HG03575 (cell line): ENCODE data around the gene ADAMTS14.

Experiments
- ATAC-seq: cut with Tn5 transposase; IDR thresholded peaks from one replicate; pipeline ENCODE4 v1.9.1; 2021; ENCODE audit not compliant: unreplicated experiment, insufficient number of reproducible peaks, low FRiP score; ENCODE audit errors: extremely low read depth

Gene ADAMTS14

DNA sequence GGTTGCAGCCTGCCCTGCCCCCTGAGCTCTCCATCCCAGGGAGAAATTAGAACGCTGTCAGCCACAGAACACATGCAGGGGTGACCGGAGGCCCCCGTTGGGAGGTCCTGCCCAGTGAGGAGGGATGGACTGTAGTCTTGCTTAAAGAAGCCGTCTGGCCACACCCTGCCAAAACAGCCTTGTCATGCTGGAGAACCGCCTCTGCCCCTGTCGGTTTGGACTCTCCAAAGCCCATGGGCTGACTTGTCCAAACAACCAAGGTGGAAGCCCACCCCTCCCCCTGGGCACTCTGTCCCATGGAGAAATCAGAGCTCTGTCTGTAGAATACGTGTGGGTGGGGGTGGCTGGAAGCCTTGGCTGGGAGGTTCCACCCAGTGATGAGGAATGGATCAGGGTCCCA lies 125.5 kb downstream of the ADAMTS14 start:
- ATAC-seq: no peak

DNA sequence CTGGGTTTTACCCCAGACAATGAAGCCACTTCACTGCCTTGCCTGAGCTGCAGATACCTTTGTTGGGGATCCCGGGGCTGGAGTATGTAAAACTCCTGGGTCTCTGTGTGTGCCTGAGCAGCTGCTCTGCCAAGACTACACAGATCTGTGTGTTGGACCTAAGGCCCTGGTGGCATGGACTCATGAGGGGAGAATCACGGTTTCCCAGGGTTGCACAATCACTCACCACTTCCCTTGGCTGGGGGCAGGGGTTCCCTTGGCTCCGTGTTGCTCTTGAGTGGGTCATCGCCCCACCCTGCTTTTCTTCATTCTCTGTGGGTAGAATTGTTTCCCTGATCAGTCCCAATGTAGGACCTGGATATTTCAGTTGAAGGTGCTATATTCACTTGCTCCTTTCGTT lies 126.8 kb downstream of the ADAMTS14 start:
- no peak for ATAC-seq

DNA sequence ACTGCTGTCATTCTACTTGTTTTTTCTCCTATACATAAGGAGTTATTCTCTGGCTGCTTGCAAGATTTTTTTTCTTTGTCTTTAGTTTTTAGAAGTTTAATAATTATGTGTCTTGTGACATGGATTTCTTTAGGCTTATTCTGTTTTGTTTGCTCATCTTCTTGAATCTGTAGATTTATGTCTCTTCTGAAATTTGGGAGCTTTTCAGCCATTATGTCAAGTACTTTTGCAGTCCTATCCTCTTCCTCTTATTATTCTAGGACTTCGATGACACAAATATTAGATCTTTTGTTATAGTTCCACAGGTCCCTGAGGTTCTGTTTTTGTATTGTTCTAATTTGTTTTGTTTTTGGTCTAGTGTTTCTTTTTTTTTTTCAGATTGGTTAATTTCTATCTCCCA lies 129.5 kb downstream of the ADAMTS14 start:
- ATAC-seq: no peak

GRCh38 chr10:70803775-70804420 lies 131.6 kb downstream of the ADAMTS14 start:
- ATAC-seq: no peak

DNA sequence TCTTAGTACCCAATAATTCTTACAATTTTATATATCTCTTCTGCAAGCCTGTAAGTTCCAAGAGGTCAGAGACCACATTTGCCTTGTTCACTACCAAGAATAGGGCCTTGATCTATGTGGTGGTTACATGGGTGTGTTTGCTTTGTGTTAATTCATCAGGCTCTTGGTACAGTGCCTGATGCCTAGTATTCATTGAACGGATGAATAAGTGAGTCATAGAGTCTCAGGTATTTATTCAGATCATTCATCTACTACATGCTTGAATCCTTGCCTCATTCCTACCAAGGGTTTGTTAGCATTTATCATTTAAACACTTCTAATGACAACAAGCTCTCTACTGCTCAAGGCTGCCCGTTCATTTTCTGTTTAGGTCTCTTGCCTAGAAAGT lies 132.1 kb downstream of the ADAMTS14 start:
- ATAC-seq: no peak

DNA sequence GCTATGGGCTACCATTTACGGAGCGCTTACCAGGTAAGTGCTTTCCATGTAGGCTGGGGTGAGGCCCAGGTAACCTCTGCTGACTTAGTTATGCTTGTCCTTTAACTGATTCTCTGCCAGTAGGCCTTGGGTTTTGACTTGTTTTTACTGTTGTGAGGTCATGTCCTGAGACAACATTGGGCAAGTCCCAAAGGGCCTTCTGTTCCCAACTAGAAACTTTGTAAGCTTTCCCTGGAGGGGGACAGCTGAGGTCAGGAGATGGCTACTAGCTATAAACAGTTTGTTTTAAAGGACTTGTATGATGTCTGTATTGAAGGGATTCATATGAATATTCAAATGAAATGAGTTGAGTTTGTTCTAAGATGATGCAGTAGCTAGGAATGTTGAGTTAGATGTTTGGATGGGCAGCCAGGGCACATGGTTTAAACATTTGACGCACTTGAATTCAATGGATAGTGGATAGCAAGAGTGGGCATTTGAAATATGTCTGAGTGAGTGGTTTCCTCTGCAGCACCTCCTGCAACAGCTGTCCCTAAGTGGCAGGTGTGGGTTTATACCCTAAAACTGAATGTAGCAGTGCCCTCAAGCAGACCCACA lies 133.4 kb downstream of the ADAMTS14 start:
- ATAC-seq: no peak

- ATAC-seq: no peak
Measured at GRCh38 chr10:70806841-70807240, 134.5 kb downstream of the ADAMTS14 start.

DNA sequence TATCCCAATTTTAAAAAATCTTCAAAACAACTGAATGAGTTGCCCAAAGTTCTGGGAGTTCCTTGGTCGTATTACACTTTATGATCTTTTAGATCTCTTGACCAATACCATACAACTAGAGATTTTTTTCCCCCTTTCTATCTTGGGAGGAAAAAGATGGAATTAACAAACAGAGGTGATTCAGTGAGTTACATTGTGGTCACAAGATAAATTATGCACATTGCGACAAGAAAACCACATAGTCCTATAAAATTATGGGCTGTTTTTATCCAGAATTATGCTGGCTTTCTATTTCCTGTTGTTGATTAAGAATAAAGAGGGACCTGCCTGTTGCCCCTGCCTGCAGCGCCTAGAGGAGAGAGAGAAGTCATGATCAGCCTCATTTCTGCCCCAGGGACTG lies 135.2 kb downstream of the ADAMTS14 start:
- ATAC-seq: no peak

DNA sequence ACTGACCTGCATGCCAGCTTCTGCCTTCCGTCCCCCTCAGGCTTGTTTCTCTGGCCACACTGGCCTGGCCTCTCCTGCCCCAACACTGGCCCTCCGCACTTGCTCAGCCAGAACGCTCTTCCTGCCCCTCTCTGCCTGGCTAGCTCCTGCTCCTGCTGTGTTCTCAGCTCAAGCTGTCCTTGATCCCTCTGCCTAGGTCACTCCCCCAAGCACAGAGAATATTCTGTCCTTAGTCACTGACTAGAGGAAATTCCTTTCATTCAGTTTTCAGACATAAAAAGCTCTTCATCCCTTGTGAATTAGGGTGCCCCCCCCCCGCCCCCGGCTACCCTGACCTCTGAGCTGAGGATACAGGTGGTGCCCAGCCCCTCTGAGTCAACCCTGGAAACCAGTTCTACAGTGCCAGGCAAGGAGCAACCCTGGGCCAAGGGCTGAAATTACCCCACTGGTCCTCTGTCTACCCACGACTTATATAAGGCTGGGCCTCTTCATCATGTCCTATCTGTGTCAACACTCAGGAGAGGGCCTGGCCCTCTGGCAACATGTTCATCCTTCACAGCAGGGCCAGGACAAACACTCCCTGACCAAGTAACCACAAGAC lies 136.8 kb downstream of the ADAMTS14 start:
- ATAC-seq: no peak

- ATAC-seq: no peak
Measured at GRCh38 chr10:70809726-70810125, 137.4 kb downstream of the ADAMTS14 start.

- ATAC-seq: no peak
Measured at GRCh38 chr10:70810967-70811366, 138.7 kb downstream of the ADAMTS14 start.

- no peak for ATAC-seq
Measured at GRCh38 chr10:70811881-70812280, 139.6 kb downstream of the ADAMTS14 start.
